Ishikawa (cell line): ENCODE measurements around the gene POC1B.

Source experiments
- EP300 ChIP-seq: IDR thresholded peaks from 2 replicates; pipeline ENCODE4 v1.6.1; 2012; ENCODE audit warnings: borderline replicate concordance
- RAD21 ChIP-seq: IDR thresholded peaks from 2 replicates; pipeline ENCODE4 v1.6.1; 2012; ENCODE audit warnings: low read depth
- TAF1 ChIP-seq: IDR thresholded peaks from 2 replicates; pipeline ENCODE4 v1.6.1; 2012; ENCODE audit warnings: low read depth, mild to moderate bottlenecking
- TF ChIP-seq, protein P1 (sequence below): IDR thresholded peaks from 2 replicates; pipeline ENCODE4 v1.6.1; 2012; ENCODE audit warnings: low read depth, mild to moderate bottlenecking

DNA sequence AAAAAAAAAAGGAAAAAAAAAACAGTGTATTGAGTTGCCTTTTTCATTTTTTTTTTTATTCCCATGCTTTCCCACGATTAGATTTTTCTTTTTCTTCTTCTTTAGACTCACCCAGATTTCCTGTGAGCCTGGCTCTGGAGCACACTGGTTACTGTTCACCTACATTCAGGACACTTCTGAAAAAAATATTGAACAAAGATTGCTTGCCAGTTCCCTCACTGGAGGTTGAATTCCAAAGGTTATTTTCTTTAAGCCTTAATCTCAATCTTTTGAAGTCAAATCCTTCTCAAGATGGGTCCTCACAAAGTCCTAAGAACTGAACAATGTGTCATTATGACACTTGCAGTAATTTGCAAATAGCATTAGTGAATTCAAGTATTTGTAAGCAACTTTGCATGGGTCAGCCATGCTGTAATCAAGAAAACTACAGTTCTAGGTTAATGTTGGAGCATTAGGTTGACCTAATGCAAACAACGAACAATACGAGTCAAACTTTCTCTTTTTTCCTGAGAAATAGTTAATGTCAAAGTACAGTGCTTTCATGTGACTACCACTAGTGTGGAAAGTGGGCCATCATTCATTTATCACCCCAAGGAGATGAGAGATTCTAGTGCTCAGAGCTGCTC is 124.3 kb downstream of the POC1B start:
- no peak for TF ChIP-seq TAF1
- no peak for TF ChIP-seq RAD21
- TF ChIP-seq EP300, result no peak
- TF ChIP-seq, protein P1, sequence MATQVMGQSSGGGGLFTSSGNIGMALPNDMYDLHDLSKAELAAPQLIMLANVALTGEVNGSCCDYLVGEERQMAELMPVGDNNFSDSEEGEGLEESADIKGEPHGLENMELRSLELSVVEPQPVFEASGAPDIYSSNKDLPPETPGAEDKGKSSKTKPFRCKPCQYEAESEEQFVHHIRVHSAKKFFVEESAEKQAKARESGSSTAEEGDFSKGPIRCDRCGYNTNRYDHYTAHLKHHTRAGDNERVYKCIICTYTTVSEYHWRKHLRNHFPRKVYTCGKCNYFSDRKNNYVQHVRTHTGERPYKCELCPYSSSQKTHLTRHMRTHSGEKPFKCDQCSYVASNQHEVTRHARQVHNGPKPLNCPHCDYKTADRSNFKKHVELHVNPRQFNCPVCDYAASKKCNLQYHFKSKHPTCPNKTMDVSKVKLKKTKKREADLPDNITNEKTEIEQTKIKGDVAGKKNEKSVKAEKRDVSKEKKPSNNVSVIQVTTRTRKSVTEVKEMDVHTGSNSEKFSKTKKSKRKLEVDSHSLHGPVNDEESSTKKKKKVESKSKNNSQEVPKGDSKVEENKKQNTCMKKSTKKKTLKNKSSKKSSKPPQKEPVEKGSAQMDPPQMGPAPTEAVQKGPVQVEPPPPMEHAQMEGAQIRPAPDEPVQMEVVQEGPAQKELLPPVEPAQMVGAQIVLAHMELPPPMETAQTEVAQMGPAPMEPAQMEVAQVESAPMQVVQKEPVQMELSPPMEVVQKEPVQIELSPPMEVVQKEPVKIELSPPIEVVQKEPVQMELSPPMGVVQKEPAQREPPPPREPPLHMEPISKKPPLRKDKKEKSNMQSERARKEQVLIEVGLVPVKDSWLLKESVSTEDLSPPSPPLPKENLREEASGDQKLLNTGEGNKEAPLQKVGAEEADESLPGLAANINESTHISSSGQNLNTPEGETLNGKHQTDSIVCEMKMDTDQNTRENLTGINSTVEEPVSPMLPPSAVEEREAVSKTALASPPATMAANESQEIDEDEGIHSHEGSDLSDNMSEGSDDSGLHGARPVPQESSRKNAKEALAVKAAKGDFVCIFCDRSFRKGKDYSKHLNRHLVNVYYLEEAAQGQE, result no peak
